ENCODE measurements around the gene GANAB.

DNA sequence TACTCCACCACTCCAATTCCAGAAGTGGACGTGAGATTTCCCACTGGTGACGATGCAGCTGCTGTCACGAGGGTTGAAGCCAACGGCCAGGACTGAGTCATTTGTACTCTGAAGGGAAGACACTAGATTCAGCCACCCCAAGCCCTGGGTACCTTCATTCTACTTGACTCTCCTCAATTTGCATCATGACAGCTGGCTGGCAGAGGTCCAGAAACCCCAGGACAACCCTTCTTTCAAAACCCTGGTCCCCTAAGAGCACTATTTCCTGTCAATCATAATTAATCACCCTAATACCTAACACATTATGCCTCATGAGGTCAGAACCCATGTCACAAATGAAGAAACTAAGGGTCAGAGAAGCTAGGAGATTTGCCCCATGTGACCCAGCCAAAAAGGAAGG, 38.7 kb downstream of the GANAB start:
- TF ChIP-seq CTCF (IDR thresholded peaks at IDR 0.05) (no peak), POLR2A (IDR thresholded peaks at IDR 0.05) (no peak)
